Bronchial epithelial cell (primary cell): ENCODE measurements around the gene CAPN5. TPM values are rescaled to one million over a fixed set of nuclear protein-coding genes. Genes with fewer than 3 reads are reported as not detected.

Experiments used
- DNase-seq: peaks from one replicate; pipeline ENCODE4 v3.0.0-alpha.2; 2010; ENCODE audit warnings: low read depth
- FAIRE-seq: peaks from 2 replicates; lab custom pipeline; 2011; peaks lifted over from hg19 to GRCh38; lab: Jason Lieb, UNC
- H3K27me3 ChIP-seq: 2 replicates; pipeline ENCODE4 v1.5.1; 2011; ENCODE audit warnings: low read length; ENCODE audit not compliant: control insufficient read depth, insufficient read depth
- H3K36me3 ChIP-seq: 2 replicates; pipeline ENCODE4 v1.5.1; 2011; ENCODE audit warnings: low read length; ENCODE audit not compliant: control insufficient read depth, insufficient read depth
- H3K4me3 ChIP-seq: 2 replicates; pipeline ENCODE4 v1.5.1; 2011; ENCODE audit warnings: mild to moderate bottlenecking, low read depth, low read length, control low read depth
- total RNA-seq: library from RNA; depleted of rRNA; stranded (reverse); fragments of >200 nt; gene quantifications from 2 replicates; pipeline ENCODE4 v1.2.1, GENCODE V29; 2014
- TF ChIP-seq, protein P1 (sequence below): IDR thresholded peaks from 2 replicates; pipeline ENCODE4 v1.5.1; 2011; ENCODE audit warnings: mild to moderate bottlenecking, moderate library complexity, low read length, control low read depth, inconsistent platforms; ENCODE audit not compliant: insufficient read depth, severe bottlenecking

CAPN5 gene
- total RNA-seq, 1 donor from 2014 or later: 3.2 TPM

DNA sequence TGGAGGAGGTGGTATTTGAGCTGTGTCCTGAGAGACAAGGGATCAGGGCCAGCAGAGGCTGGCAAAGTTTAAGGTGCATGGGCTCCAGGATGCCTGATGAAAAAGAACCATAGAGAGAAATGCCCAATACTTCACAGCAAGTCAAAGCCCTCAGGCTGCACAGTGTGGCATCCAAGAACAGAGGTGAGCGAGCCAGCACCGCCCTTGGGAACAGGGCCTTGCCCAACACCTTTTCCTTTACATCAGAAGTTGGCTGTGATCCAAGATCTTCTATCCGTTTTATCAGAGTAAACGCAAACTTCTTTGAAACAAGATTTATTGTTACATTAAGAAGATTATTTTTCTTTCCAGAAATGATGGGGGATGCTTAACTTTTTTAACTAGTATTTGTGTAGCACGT, 31.2 kb upstream of the CAPN5 start:
- Histone ChIP-seq H3K36me3 (no peaks in the 10 kb centered on the region), H3K27me3 (peaks cover 6% of the 10 kb centered on the region), H3K4me3 (no peak overlapping the region)
- TF ChIP-seq, protein P1, sequence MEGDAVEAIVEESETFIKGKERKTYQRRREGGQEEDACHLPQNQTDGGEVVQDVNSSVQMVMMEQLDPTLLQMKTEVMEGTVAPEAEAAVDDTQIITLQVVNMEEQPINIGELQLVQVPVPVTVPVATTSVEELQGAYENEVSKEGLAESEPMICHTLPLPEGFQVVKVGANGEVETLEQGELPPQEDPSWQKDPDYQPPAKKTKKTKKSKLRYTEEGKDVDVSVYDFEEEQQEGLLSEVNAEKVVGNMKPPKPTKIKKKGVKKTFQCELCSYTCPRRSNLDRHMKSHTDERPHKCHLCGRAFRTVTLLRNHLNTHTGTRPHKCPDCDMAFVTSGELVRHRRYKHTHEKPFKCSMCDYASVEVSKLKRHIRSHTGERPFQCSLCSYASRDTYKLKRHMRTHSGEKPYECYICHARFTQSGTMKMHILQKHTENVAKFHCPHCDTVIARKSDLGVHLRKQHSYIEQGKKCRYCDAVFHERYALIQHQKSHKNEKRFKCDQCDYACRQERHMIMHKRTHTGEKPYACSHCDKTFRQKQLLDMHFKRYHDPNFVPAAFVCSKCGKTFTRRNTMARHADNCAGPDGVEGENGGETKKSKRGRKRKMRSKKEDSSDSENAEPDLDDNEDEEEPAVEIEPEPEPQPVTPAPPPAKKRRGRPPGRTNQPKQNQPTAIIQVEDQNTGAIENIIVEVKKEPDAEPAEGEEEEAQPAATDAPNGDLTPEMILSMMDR: no peak
- DNase-seq (peak; percentile 75), FAIRE-seq (peak; percentile 47)

GRCh38 chr11:77036398-77036797, 30.4 kb upstream of the CAPN5 start:
- H3K4me3 ChIP-seq: no peak overlapping the region
- H3K36me3 ChIP-seq: no peaks in the 10 kb centered on the region
- no peak for DNase-seq
- TF ChIP-seq, protein P1: no peak
- H3K27me3 ChIP-seq: peaks cover 4% of the 10 kb centered on the region
- no peak for FAIRE-seq

DNA sequence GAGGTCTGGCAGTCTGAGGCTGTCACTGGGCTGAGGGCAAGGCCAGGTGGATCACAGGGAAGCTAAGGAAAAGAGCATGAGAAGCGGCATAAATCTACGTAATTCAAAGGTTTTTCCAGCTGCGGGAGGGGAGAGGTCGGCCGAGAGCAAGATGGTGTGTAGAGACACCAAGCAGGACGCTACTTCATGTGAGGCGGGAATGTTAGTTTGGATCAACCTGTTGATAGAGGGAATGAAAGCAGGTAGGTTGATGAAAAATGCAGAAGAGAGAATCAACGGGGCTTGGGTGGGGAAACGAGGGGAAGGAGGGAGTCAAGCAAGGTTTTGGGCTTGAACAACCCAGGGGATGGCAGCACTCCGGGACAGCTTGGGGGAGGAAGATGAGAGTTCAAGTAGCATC, 29.7 kb upstream of the CAPN5 start:
- DNase-seq: no peak

GRCh38 chr11:77038029-77038824, 28.5 kb upstream of the CAPN5 start:
- H3K4me3 ChIP-seq: no peak overlapping the region
- FAIRE-seq (no peak), DNase-seq (no peak)
- H3K27me3 ChIP-seq: peaks cover 4% of the 10 kb centered on the region
- TF ChIP-seq, protein P1: no peak
- no peaks in the 10 kb centered on the region for H3K36me3 ChIP-seq

More for the DNA sequence above, 29.7 kb upstream of the CAPN5 start:
- FAIRE-seq: no peak
- no peaks in the 10 kb centered on the region for H3K36me3 ChIP-seq
- no peak overlapping the region for H3K4me3 ChIP-seq
- peaks cover 4% of the 10 kb centered on the region for H3K27me3 ChIP-seq
- TF ChIP-seq, protein P1: no peak

GRCh38 chr11:77038825-77039326, 27.9 kb upstream of the CAPN5 start:
- DNase-seq (no peak), FAIRE-seq (no peak)
- no peak overlapping the region for H3K4me3 ChIP-seq
- no peaks in the 10 kb centered on the region for H3K36me3 ChIP-seq
- TF ChIP-seq, protein P1: no peak
- peaks cover 4% of the 10 kb centered on the region for H3K27me3 ChIP-seq
